ENCODE data around the gene PPFIBP1.

Gene PPFIBP1

GRCh38 chr12:27549801-27550652 lies 26.0 kb downstream of the PPFIBP1 start:
- no peak for TF ChIP-seq CTCF (IDR thresholded peaks at IDR 0.05; ENCODE audit: borderline replicate concordance, control extremely low read depth, extremely low read depth, insufficient read depth, missing control alignments)
- in situ Hi-C loops (cut with MboI; ENCODE audit: low sequenced_read_pairs, unreplicated experiment), result no loop called here
- no peak for DNase-seq (ENCODE audit: low spot score)

- DNase-seq (ENCODE audit: low spot score), result no peak
- no peak for TF ChIP-seq CTCF (IDR thresholded peaks at IDR 0.05; ENCODE audit: borderline replicate concordance, control extremely low read depth, extremely low read depth, insufficient read depth, missing control alignments)
- in situ Hi-C loops (cut with MboI; ENCODE audit: low sequenced_read_pairs, unreplicated experiment), result no loop called here
Measured at GRCh38 chr12:27550653-27550975, 26.6 kb downstream of the PPFIBP1 start.

DNA sequence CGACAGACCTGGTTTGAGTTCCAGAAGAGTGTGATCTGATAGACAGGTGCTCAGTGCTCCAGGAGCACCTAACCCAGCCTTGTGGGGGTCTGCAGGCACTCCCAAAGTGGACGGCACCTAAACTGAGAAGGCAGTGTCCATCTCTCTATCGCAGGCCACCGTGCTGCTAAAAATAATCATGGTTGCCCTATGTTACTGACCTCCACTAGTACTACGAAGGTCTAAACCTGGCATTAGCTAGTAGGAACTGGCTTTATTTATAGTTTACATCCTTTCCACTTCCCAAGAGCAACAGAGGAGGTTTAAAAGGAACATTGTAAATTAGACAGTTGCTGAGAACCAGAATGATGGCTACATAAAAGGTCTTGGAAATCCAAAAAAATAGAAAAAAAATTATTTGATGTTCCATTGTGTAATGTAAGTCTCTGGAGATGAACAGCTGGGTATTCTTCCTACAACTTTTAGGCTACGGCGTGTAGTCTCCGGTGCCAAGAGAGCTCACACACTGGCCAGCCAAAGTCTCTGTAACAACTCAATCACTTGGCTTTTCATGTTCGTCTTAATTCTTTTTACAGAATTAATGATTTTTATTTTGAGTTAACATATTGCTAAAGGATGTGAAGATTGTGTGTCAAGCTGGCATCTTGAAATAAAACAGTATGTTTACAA lies 27.3 kb downstream of the PPFIBP1 start:
- in situ Hi-C loops (cut with MboI; ENCODE audit: low sequenced_read_pairs, unreplicated experiment), result no loop called here
- TF ChIP-seq CTCF (IDR thresholded peaks at IDR 0.05; ENCODE audit: borderline replicate concordance, control extremely low read depth, extremely low read depth, insufficient read depth, missing control alignments), result no peak
- DNase-seq (ENCODE audit: low spot score), result no peak

- no peak for DNase-seq (ENCODE audit: low spot score)
- no peak for TF ChIP-seq CTCF (IDR thresholded peaks at IDR 0.05; ENCODE audit: borderline replicate concordance, control extremely low read depth, extremely low read depth, insufficient read depth, missing control alignments)
- in situ Hi-C loops (cut with MboI; ENCODE audit: low sequenced_read_pairs, unreplicated experiment), result no loop called here
Measured at GRCh38 chr12:27552235-27552634, 28.2 kb downstream of the PPFIBP1 start.

DNA sequence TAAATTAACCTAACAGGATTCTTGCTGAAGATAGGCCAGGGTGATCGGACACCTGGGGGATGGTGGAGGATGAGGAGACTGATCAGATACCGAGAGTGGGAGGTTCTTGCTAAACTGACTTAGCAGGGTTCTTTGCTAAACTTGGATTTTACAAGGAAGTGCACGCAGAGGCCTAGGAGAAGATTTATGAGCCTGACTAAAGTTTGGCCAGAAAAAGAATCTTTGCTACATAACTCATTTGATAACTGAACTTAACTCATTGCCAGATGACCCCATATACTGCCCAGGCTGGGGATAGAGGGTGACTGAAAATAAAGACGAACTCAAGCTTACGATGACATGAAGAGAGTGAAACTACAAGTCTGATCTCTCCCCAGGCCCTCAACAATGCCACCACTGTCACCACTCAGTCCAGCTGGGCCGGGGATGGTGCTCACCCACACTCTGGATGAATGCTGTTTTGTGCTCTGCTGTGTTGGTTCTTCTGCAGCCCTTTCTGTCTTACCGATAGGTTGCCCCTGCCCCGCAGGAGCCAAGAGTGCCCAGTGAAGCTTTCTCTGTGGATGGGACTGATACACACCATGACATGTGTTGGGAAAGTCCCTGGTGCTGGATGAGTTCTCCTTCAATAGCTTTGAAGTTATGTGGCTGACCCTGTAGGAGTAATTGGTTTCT lies 29.0 kb downstream of the PPFIBP1 start:
- in situ Hi-C loops (cut with MboI; ENCODE audit: low sequenced_read_pairs, unreplicated experiment), result no loop called here
- TF ChIP-seq CTCF (IDR thresholded peaks at IDR 0.05; ENCODE audit: borderline replicate concordance, control extremely low read depth, extremely low read depth, insufficient read depth, missing control alignments), result no peak

DNA sequence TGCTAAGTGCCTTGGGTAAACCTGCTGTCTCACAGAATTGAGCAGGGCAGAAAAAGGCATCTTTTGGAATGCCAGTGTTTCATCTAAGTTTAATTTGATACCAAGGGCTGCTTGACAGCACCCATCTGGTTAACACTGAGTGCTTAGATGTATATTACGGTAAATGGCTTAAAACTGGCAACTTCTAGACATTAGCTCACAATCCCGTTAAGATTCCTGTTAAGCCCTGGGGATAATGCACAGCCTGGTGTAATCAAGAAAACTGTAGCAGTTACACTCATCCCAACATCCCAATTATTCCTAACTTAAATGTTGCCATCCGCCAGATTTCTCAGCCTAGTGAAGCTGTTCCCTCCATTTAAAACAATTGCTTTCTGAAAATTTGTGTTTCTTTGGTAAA lies 29.9 kb downstream of the PPFIBP1 start:
- DNase-seq (ENCODE audit: low spot score), result no peak
- in situ Hi-C loops (cut with MboI; ENCODE audit: low sequenced_read_pairs, unreplicated experiment), result no loop called here
- no peak for TF ChIP-seq CTCF (IDR thresholded peaks at IDR 0.05; ENCODE audit: borderline replicate concordance, control extremely low read depth, extremely low read depth, insufficient read depth, missing control alignments)

More for the DNA sequence above, 29.0 kb downstream of the PPFIBP1 start:
- DNase-seq (ENCODE audit: low spot score), result no peak

Measured in GM13976 (cell line).